PC-3 (cell line): ENCODE results near the gene NEDD4. TPM values are rescaled to one million over a fixed set of nuclear protein-coding genes. Genes with fewer than 3 reads are reported as not detected.
"Not testable (repeated sequence)": the region's sequence is repeated elsewhere in the genome, so short reads cannot be mapped to it uniquely, and the experiment has no call there.

Experiments
- ATAC-seq: fragments of 200-7000 bp; cut with Tn5 transposase; 2 replicates; pipeline ENCODE4 v1.9.1; 2020; ENCODE audit warnings: mild to moderate bottlenecking, moderate library complexity
- BruUV-seq: library from RNA; stranded (reverse); fragments of 400-500 nt; replicated peaks from 2 replicates; lab custom pipeline; 2021; lab: Mats Ljungman, UMichigan
- CTCF ChIA-PET: fragments of 300-600 bp; sonication (Branson Sonifier 250); formaldehyde crosslinking; loops from one replicate; lab custom pipeline; 2022; ENCODE audit warnings: antibody characterized with exemption; lab: Charles Lee
- POLR2A ChIA-PET: fragments of 300-600 bp; sonication (Branson Sonifier 250); formaldehyde crosslinking; loops from one replicate; lab custom pipeline; 2022; ENCODE audit warnings: antibody characterized with exemption; ENCODE audit not compliant: unreplicated experiment; lab: Charles Lee
- DNase-seq: peaks from one replicate; pipeline ENCODE4 v3.0.0-alpha.2; 2015
- H2AFZ ChIP-seq: fragments of 300-600 bp; sonication (generic); 2 replicates; pipeline ENCODE4 v1.6.0; 2016; ENCODE audit warnings: antibody characterized with exemption, low read length
- H3F3A ChIP-seq: fragments of 300-600 bp; sonication (generic); one replicate; pipeline ENCODE4 v1.6.0; 2017; ENCODE audit warnings: antibody characterized with exemption, low read length, control low read depth, mild to moderate bottlenecking; ENCODE audit not compliant: unreplicated experiment
- H3K27ac ChIP-seq: fragments of 300-600 bp; sonication (generic); 2 replicates; pipeline ENCODE4 v1.5.1; 2016; ENCODE audit warnings: mild to moderate bottlenecking, low read length
- H3K27me3 ChIP-seq: fragments of 300-600 bp; sonication (generic); 2 replicates; pipeline ENCODE4 v1.6.1; 2016; ENCODE audit warnings: low read length, mixed read lengths
- H3K36me3 ChIP-seq: fragments of 300-600 bp; sonication (generic); 2 replicates; pipeline ENCODE4 v1.6.1; 2016; ENCODE audit warnings: low read depth, mixed run types, low read length, mixed read lengths
- H3K4me1 ChIP-seq: fragments of 300-600 bp; sonication (generic); 2 replicates; pipeline ENCODE4 v1.5.1; 2016; ENCODE audit warnings: low read length; ENCODE audit not compliant: insufficient read depth
- H3K4me2 ChIP-seq: fragments of 300-600 bp; sonication (generic); 2 replicates; pipeline ENCODE4 v1.6.0; 2016; ENCODE audit warnings: low read length
- H3K4me3 ChIP-seq: fragments of 300-600 bp; sonication (generic); 2 replicates; pipeline ENCODE4 v1.5.1; 2016; ENCODE audit warnings: mild to moderate bottlenecking, low read length, mixed read lengths
- H3K79me2 ChIP-seq: fragments of 300-600 bp; sonication (generic); 2 replicates; pipeline ENCODE4 v1.6.1; 2017; ENCODE audit warnings: low read length, mixed read lengths
- H3K9ac ChIP-seq: fragments of 300-600 bp; sonication (generic); 2 replicates; pipeline ENCODE4 v1.6.0; 2016; ENCODE audit warnings: mild to moderate bottlenecking, low read length
- H3K9me2 ChIP-seq: fragments of 300-600 bp; sonication (generic); replicated peaks from 2 replicates; pipeline ENCODE4 v1.6.1; 2016; ENCODE audit warnings: mixed run types, low read length, mixed read lengths
- H3K9me3 ChIP-seq: fragments of 300-600 bp; sonication (generic); 2 replicates; pipeline ENCODE4 v1.6.1; 2016; ENCODE audit warnings: low read length, mixed read lengths
- H4K20me1 ChIP-seq: fragments of 300-600 bp; sonication (generic); 2 replicates; pipeline ENCODE4 v1.6.1; 2016; ENCODE audit warnings: low read length, mixed read lengths
- EZH2 ChIP-seq: fragments of 300-600 bp; sonication (generic); IDR thresholded peaks from one replicate; pipeline ENCODE4 v1.6.1; 2017; ENCODE audit warnings: antibody characterized with exemption, mild to moderate bottlenecking, low read length; ENCODE audit not compliant: unreplicated experiment
- EZH2phosphoT487 ChIP-seq: fragments of 300-600 bp; sonication (generic); IDR thresholded peaks from 2 replicates; pipeline ENCODE4 v1.6.1; 2018; ENCODE audit warnings: mild to moderate bottlenecking, antibody characterized with exemption, low read length, borderline replicate concordance
- intact Hi-C: fragments of 100-400 bp; cut with micrococcal nuclease; formaldehyde crosslinking; loops from 2 replicates; pipeline ENCODE4 v1.9.0; 2023
- total RNA-seq: library from RNA; depleted of rRNA; stranded (reverse); fragments of >200 nt; gene quantifications from 2 replicates; pipeline ENCODE4 v1.2.3, GENCODE V29; 2014
- TF ChIP-seq, protein P1 (sequence below): fragments of 300-600 bp; sonication (generic); conservative IDR thresholded peaks from 2 replicates; pipeline ENCODE4 v1.5.1; 2017; ENCODE audit warnings: antibody characterized with exemption, low read depth, mild to moderate bottlenecking, low read length

The NEDD4 gene
- total RNA-seq, 1 experiment from 2014 or later = 9.6 TPM

DNA sequence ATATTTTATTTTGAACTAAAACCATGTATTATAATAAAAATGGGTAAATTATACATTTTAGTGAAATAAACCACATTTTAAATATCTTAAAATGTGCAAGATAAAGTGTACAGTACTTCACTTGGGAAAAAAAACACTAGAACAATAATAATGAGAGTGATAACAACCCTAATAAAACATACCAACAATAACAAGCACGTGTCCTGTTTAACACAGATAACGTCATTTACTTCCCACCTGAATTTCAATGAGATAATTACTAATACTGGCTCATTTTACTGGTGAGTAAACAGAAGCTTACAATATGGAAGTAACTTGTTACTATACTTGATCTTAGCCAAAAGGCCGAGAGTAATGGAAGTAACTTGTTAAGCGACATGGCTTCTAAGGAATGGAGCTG is 140.3 kb downstream of the NEDD4 start:
- H3K27ac ChIP-seq = no peak overlapping the region
- DNase-seq (no peak), ATAC-seq (no peak)
- H3K4me1 ChIP-seq = no peaks in the 10 kb centered on the region
- no peaks in the 10 kb centered on the region for H3K9me2 ChIP-seq
- H2AFZ ChIP-seq = no peak overlapping the region
- H3K27me3 ChIP-seq = no peaks in the 10 kb centered on the region
- H3K4me3 ChIP-seq = no peak overlapping the region
- TF ChIP-seq, protein P1, sequence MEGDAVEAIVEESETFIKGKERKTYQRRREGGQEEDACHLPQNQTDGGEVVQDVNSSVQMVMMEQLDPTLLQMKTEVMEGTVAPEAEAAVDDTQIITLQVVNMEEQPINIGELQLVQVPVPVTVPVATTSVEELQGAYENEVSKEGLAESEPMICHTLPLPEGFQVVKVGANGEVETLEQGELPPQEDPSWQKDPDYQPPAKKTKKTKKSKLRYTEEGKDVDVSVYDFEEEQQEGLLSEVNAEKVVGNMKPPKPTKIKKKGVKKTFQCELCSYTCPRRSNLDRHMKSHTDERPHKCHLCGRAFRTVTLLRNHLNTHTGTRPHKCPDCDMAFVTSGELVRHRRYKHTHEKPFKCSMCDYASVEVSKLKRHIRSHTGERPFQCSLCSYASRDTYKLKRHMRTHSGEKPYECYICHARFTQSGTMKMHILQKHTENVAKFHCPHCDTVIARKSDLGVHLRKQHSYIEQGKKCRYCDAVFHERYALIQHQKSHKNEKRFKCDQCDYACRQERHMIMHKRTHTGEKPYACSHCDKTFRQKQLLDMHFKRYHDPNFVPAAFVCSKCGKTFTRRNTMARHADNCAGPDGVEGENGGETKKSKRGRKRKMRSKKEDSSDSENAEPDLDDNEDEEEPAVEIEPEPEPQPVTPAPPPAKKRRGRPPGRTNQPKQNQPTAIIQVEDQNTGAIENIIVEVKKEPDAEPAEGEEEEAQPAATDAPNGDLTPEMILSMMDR = no peak
- no peak for TF ChIP-seq EZH2phosphoT487
- no peaks in the 10 kb centered on the region for H3K9me3 ChIP-seq
- ChIA-PET CTCF (no interaction called here), POLR2A (no interaction called here)
- BruUV-seq = no TSS peak
- no peaks in the 10 kb centered on the region for H3F3A ChIP-seq
- no peak overlapping the region for H3K9ac ChIP-seq
- intact Hi-C loops = no loop called here
- H4K20me1 ChIP-seq = no peaks in the 10 kb centered on the region
- H3K4me2 ChIP-seq = no peak overlapping the region
- no peaks in the 10 kb centered on the region for H3K36me3 ChIP-seq
- no peaks in the 10 kb centered on the region for H3K79me2 ChIP-seq

- intact Hi-C loops = loop anchor here (1.0 to 5.0 kb wide), 2 partner anchors 71 to 198 kb away; no protein-coding TSS in a partner anchor
- no peaks in the 10 kb centered on the region for H3K9me2 ChIP-seq
- no peaks in the 10 kb centered on the region for H3F3A ChIP-seq
- ATAC-seq (peak; percentile 58; the same call in 1 of the 2 replicates), DNase-seq (peak; percentile 84)
- no peaks in the 10 kb centered on the region; the same call in none of the 2 replicates for H3K36me3 ChIP-seq
- H3K79me2 ChIP-seq = no peaks in the 10 kb centered on the region
- H3K4me1 ChIP-seq = no peaks in the 10 kb centered on the region
- CTCF ChIA-PET = interaction anchor here (0.5 to 1.0 kb wide), 5 partner anchors 44 to 317 kb away, joined by 3 to 6 read pairs (median 3); no protein-coding TSS in a partner anchor
- BruUV-seq = no TSS peak
- no peaks in the 10 kb centered on the region for H3K9me3 ChIP-seq
- no peak overlapping the region for H3K4me2 ChIP-seq
- no peak overlapping the region for H2AFZ ChIP-seq
- POLR2A ChIA-PET = no interaction called here
- H3K27ac ChIP-seq = no peak overlapping the region
- no peak overlapping the region for H3K9ac ChIP-seq
- no peaks in the 10 kb centered on the region for H3K27me3 ChIP-seq
- H4K20me1 ChIP-seq = no peaks in the 10 kb centered on the region
- TF ChIP-seq EZH2phosphoT487 (no peak), EZH2 (no peak)
- TF ChIP-seq, protein P1 = peak; percentile 83
- no peak overlapping the region for H3K4me3 ChIP-seq
Measured at GRCh38 chr15:55846116-55846707, 147.2 kb downstream of the NEDD4 start.

DNA sequence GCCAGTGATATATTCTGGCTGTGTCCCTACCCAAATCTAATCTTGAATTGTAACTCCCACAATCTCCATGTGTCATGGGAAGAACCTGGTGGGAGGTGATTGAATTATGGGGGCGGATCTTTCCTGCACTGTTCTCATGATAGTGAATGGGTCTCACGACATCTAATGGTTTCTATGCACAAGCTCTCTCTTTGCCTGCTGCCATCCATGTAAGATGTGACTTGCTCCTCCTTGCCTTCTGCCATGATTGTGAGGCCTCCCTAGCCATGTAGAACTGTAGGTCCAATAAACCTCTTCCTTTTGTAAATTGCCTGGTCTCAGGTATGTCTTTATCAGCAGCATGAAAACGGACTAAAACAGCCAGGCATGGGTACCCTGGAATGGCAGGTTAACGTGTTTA is 150.5 kb downstream of the NEDD4 start:
- H3K79me2 ChIP-seq, DNase-seq, H3K4me1 ChIP-seq, H3K9me3 ChIP-seq, CTCF ChIA-PET, H3K27me3 ChIP-seq, BruUV-seq, intact Hi-C loops, POLR2A ChIA-PET, H3K4me3 ChIP-seq, H3K9ac ChIP-seq, H3K9me2 ChIP-seq, H3K4me2 ChIP-seq, H2AFZ ChIP-seq, H3F3A ChIP-seq, ATAC-seq, H3K27ac ChIP-seq, H3K36me3 ChIP-seq, H4K20me1 ChIP-seq: not testable (repeated sequence)
